AG10803 (cell line): Measurements from ENCODE around the gene ATL1.

Experiments used
- DNase-seq: peaks from one replicate; pipeline ENCODE4 v3.0.0; 2010; ENCODE audit warnings: low read depth
- H3K4me3 ChIP-seq: 2 replicates; pipeline ENCODE4 v1.5.1; 2011; ENCODE audit warnings: mild to moderate bottlenecking, low read length, control low read depth
- CTCF ChIP-seq: conservative IDR thresholded peaks from 2 replicates; pipeline ENCODE4 v1.5.1; 2011; ENCODE audit warnings: mild to moderate bottlenecking, low read length, control low read depth, inconsistent platforms

Gene ATL1

GRCh38 chr14:50676814-50677516 lies 117.0 kb downstream of the ATL1 start:
- no peak for TF ChIP-seq CTCF
- DNase-seq = no peak
- H3K4me3 ChIP-seq = no peak overlapping the region

DNA sequence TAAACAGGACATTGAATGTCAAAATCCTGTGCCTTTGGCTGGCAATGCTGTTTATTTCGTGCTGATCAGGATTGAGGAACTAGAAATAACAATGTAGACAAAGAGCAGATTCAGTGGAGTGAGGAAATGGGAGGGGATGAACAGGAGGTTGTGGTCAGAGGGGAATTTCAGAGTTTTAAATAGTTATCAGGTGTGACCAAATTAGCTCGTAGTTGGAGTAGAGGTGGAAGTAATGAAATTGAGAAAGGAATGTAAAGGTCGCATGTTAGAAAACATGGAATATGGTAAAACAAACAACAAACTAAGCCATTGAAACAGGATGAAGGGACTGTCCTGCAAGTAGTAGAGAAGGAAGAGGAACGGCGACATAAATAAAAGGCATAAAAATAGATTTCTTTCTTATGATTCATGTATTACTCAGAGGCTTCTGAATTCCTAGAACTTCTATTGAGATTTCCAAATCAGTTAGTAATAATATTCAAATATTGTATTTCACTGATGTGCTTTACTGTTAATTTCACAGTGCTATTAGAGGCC lies 117.7 kb downstream of the ATL1 start:
- DNase-seq = peak; percentile 64
- no peak for TF ChIP-seq CTCF

GRCh38 chr14:50678163-50678562 lies 118.2 kb downstream of the ATL1 start:
- H3K4me3 ChIP-seq = no peak overlapping the region
- TF ChIP-seq CTCF = no peak
- DNase-seq = no peak

More for the DNA sequence above, 117.7 kb downstream of the ATL1 start:
- H3K4me3 ChIP-seq = no peak overlapping the region

GRCh38 chr14:50679674-50680073 lies 119.7 kb downstream of the ATL1 start:
- no peak for TF ChIP-seq CTCF
- H3K4me3 ChIP-seq = no peak overlapping the region
- no peak for DNase-seq
